Skeletal muscle tissue (tissue), 4 donors: ENCODE results near the gene SRP9. TPM values are rescaled to one million over a fixed set of nuclear protein-coding genes. Genes with fewer than 3 reads are reported as not detected.

Source experiments
- H3K27ac ChIP-seq: one replicate; pipeline ENCODE4 v1.7.0; 2013; ENCODE audit warnings: mild to moderate bottlenecking, low read depth, low read length, inconsistent platforms
- H3K27me3 ChIP-seq, 3 donors: one replicate each; pipeline ENCODE4 v1.7.0; 2013; ENCODE audit warnings: low read length in 3 of 3; ENCODE audit not compliant: control insufficient read depth in 3 of 3, insufficient read depth in 3 of 3
- H3K36me3 ChIP-seq, 3 donors: one replicate each; pipeline ENCODE4 v1.7.0; 2013; ENCODE audit warnings: low read length in 3 of 3; ENCODE audit not compliant: control insufficient read depth in 3 of 3, insufficient read depth in 3 of 3
- H3K4me1 ChIP-seq, 3 donors: one replicate each; pipeline ENCODE4 v1.7.0; 2013; ENCODE audit warnings: low read length in 3 of 3, mild to moderate bottlenecking in 3 of 3; ENCODE audit not compliant: control insufficient read depth in 3 of 3, insufficient read depth in 3 of 3
- H3K4me3 ChIP-seq, 3 donors: one replicate each; pipeline ENCODE4 v1.7.0; 2013; ENCODE audit warnings: low read length in 3 of 3
- H3K9ac ChIP-seq, 3 donors: one replicate each; pipeline ENCODE4 v1.7.0; 2013; ENCODE audit warnings: low read length in 3 of 3, mild to moderate bottlenecking in 3 of 3, moderate library complexity in 2 of 3, low read depth in 1 of 3
- H3K9me3 ChIP-seq, 3 donors: one replicate each; pipeline ENCODE4 v1.7.0; 2013; ENCODE audit warnings: low read length in 3 of 3; ENCODE audit not compliant: control insufficient read depth in 3 of 3
- total RNA-seq: library from RNA; depleted of rRNA; stranded (reverse); fragments of >200 nt; gene quantifications from one replicate; pipeline ENCODE4 v1.2.3, GENCODE V29; 2014
- donor health status: Osteomylitis.

Gene SRP9
- total RNA-seq, 1 donor from 2014 or later, result 139 TPM

GRCh38 chr1:225744745-225745144 is 32.9 kb upstream of the SRP9 start:
- H3K9me3 ChIP-seq, result no peaks in the 10 kb centered on the region
- H3K4me3 ChIP-seq, result no peak overlapping the region
- no peak overlapping the region for H3K9ac ChIP-seq
- H3K36me3 ChIP-seq, result no peaks in the 10 kb centered on the region
- H3K27ac ChIP-seq, result no peak overlapping the region
- no peaks in the 10 kb centered on the region for H3K27me3 ChIP-seq
- H3K4me1 ChIP-seq, result peaks cover 13 to 26% (median 14%) of the 10 kb centered on the region in 3 donors

- Histone ChIP-seq H3K27ac (no peak overlapping the region), H3K4me1 (peaks cover 15 to 27% (median 19%) of the 10 kb centered on the region in 3 donors), H3K4me3 (no peak overlapping the region), H3K9me3 (no peaks in the 10 kb centered on the region), H3K9ac (no peak overlapping the region), H3K27me3 (no peaks in the 10 kb centered on the region), H3K36me3 (no peaks in the 10 kb centered on the region)
These were observed 32.4 kb upstream of the SRP9 start for GRCh38 chr1:225745273-225745672.

GRCh38 chr1:225746361-225747179 is 31.1 kb upstream of the SRP9 start:
- H3K4me1 ChIP-seq, result peaks cover 25 to 37% (median 29%) of the 10 kb centered on the region in 3 donors
- H3K36me3 ChIP-seq, result no peaks in the 10 kb centered on the region
- peak overlapping the region; percentile 88 for H3K27ac ChIP-seq
- peak overlapping the region; percentile 67 to 83 (median 70) for H3K4me3 ChIP-seq
- peak overlapping the region; percentile 79 to 91 (median 89) for H3K9ac ChIP-seq
- no peaks in the 10 kb centered on the region for H3K27me3 ChIP-seq
- H3K9me3 ChIP-seq, result no peaks in the 10 kb centered on the region

GRCh38 chr1:225747566-225747965 is 30.1 kb upstream of the SRP9 start:
- Histone ChIP-seq H3K36me3 (no peaks in the 10 kb centered on the region), H3K4me3 (no peak overlapping the region), H3K9ac (peak overlapping the region in 1 of 3 donors; percentile 1), H3K4me1 (peaks cover 25 to 37% (median 29%) of the 10 kb centered on the region in 3 donors), H3K27me3 (no peaks in the 10 kb centered on the region), H3K9me3 (no peaks in the 10 kb centered on the region), H3K27ac (peak overlapping the region; percentile 88)

GRCh38 chr1:225748529-225748928 is 29.1 kb upstream of the SRP9 start:
- no peak overlapping the region for H3K9ac ChIP-seq
- no peak overlapping the region for H3K4me3 ChIP-seq
- H3K36me3 ChIP-seq, result no peaks in the 10 kb centered on the region
- peaks cover 25 to 37% (median 29%) of the 10 kb centered on the region in 3 donors for H3K4me1 ChIP-seq
- no peaks in the 10 kb centered on the region for H3K27me3 ChIP-seq
- no peak overlapping the region for H3K27ac ChIP-seq
- H3K9me3 ChIP-seq, result no peaks in the 10 kb centered on the region

GRCh38 chr1:225749706-225750105 is 27.9 kb upstream of the SRP9 start:
- H3K36me3 ChIP-seq, result no peaks in the 10 kb centered on the region
- peaks cover 25 to 37% (median 29%) of the 10 kb centered on the region in 3 donors for H3K4me1 ChIP-seq
- no peak overlapping the region for H3K27ac ChIP-seq
- H3K4me3 ChIP-seq, result no peak overlapping the region
- no peak overlapping the region for H3K9ac ChIP-seq
- no peaks in the 10 kb centered on the region for H3K9me3 ChIP-seq
- H3K27me3 ChIP-seq, result no peaks in the 10 kb centered on the region

GRCh38 chr1:225750420-225750819 is 27.2 kb upstream of the SRP9 start:
- no peak overlapping the region for H3K4me3 ChIP-seq
- H3K9me3 ChIP-seq, result no peaks in the 10 kb centered on the region
- peaks cover 31 to 43% (median 36%) of the 10 kb centered on the region in 3 donors for H3K4me1 ChIP-seq
- H3K27ac ChIP-seq, result no peak overlapping the region
- no peak overlapping the region for H3K9ac ChIP-seq
- no peaks in the 10 kb centered on the region for H3K27me3 ChIP-seq
- H3K36me3 ChIP-seq, result no peaks in the 10 kb centered on the region

- Histone ChIP-seq H3K27ac (no peak overlapping the region), H3K36me3 (no peaks in the 10 kb centered on the region), H3K9me3 (no peaks in the 10 kb centered on the region), H3K27me3 (no peaks in the 10 kb centered on the region), H3K9ac (no peak overlapping the region), H3K4me1 (peaks cover 38 to 46% (median 44%) of the 10 kb centered on the region in 3 donors), H3K4me3 (no peak overlapping the region)
These were observed 26.5 kb upstream of the SRP9 start for GRCh38 chr1:225750875-225751824.

GRCh38 chr1:225752245-225752644 is 25.4 kb upstream of the SRP9 start:
- H3K36me3 ChIP-seq, result no peaks in the 10 kb centered on the region
- H3K9me3 ChIP-seq, result no peaks in the 10 kb centered on the region
- H3K27me3 ChIP-seq, result no peaks in the 10 kb centered on the region
- H3K4me1 ChIP-seq, result peaks cover 31 to 38% (median 38%) of the 10 kb centered on the region in 3 donors
- no peak overlapping the region for H3K27ac ChIP-seq
- no peak overlapping the region for H3K9ac ChIP-seq
- no peak overlapping the region for H3K4me3 ChIP-seq
